Measurements from ENCODE around the gene MREG.

The MREG gene

GRCh38 chr2:215918901-215919599 lies 94.3 kb downstream of the MREG start:
- no peak for DNase-seq (ENCODE audit: low spot score)

- no peak for DNase-seq (ENCODE audit: low spot score)
These were observed 95.3 kb downstream of the MREG start for GRCh38 chr2:215917953-215918620.

- DNase-seq (ENCODE audit: low spot score) = no peak
These were observed 97.9 kb downstream of the MREG start for GRCh38 chr2:215915441-215915840.

- DNase-seq (ENCODE audit: low spot score) = no peak
These were observed 98.6 kb downstream of the MREG start for GRCh38 chr2:215914777-215915165.

GRCh38 chr2:215914054-215914776 lies 99.1 kb downstream of the MREG start:
- no peak for DNase-seq (ENCODE audit: low spot score)

- DNase-seq (ENCODE audit: low spot score) = no peak
These were observed 101.0 kb downstream of the MREG start for GRCh38 chr2:215912299-215912842.

GRCh38 chr2:215911301-215912085 lies 101.9 kb downstream of the MREG start:
- DNase-seq (ENCODE audit: low spot score) = no peak

GRCh38 chr2:215910180-215910579 lies 103.2 kb downstream of the MREG start:
- no peak for DNase-seq (ENCODE audit: low spot score)

GRCh38 chr2:215907147-215907546 lies 106.2 kb downstream of the MREG start:
- no peak for DNase-seq (ENCODE audit: low spot score)

GRCh38 chr2:215906458-215906857 lies 106.9 kb downstream of the MREG start:
- DNase-seq (ENCODE audit: low spot score) = no peak

GRCh38 chr2:215905691-215906090 lies 107.7 kb downstream of the MREG start:
- no peak for DNase-seq (ENCODE audit: low spot score)

- DNase-seq (ENCODE audit: low spot score) = no peak
These were observed 109.2 kb downstream of the MREG start for GRCh38 chr2:215904101-215904500.

GRCh38 chr2:215903203-215903602 lies 110.1 kb downstream of the MREG start:
- DNase-seq (ENCODE audit: low spot score) = no peak

- DNase-seq (ENCODE audit: low spot score) = no peak
These were observed 111.6 kb downstream of the MREG start for GRCh38 chr2:215901796-215902195.

GRCh38 chr2:215900843-215901242 lies 112.5 kb downstream of the MREG start:
- DNase-seq (ENCODE audit: low spot score) = no peak

GRCh38 chr2:215900203-215900611 lies 113.1 kb downstream of the MREG start:
- no peak for DNase-seq (ENCODE audit: low spot score)

GRCh38 chr2:215899141-215900074 lies 113.9 kb downstream of the MREG start:
- DNase-seq (ENCODE audit: low spot score) = no peak

- DNase-seq (ENCODE audit: low spot score) = no peak
These were observed 115.0 kb downstream of the MREG start for GRCh38 chr2:215898363-215898762.

- DNase-seq (ENCODE audit: low spot score) = no peak
These were observed 116.4 kb downstream of the MREG start for GRCh38 chr2:215896921-215897320.

GRCh38 chr2:215895330-215895729 lies 118.0 kb downstream of the MREG start:
- no peak for DNase-seq (ENCODE audit: low spot score)
